ENCODE data around the gene KHDC4.

- TF ChIP-seq CTCF (IDR thresholded peaks at IDR 0.05), result no peak
- no peak for TF ChIP-seq EZH2 (IDR thresholded peaks at IDR 0.05)
- no peak for TF ChIP-seq EZH2phosphoT487 (IDR thresholded peaks at IDR 0.05)
Measured at GRCh38 chr1:155933591-155934096, 569 bp downstream of the KHDC4 start.
